Muscle of leg (tissue), 11 donors: ENCODE data around the gene PCYT1A. TPM values are rescaled to one million over a fixed set of nuclear protein-coding genes. Genes with fewer than 3 reads are reported as not detected.
A peak's percentile ranks its signal among the peaks of the same experiment; 100 is the strongest.

Source experiments
- DNase-seq: peaks from one replicate; pipeline ENCODE4 v3.0.0; 2013
- H3K27ac ChIP-seq: one replicate; pipeline ENCODE4 v1.5.1; 2013; ENCODE audit warnings: mild to moderate bottlenecking, low read length, control low read depth
- H3K27me3 ChIP-seq: one replicate; pipeline ENCODE4 v1.6.1; 2013; ENCODE audit warnings: low read length; ENCODE audit not compliant: control insufficient read depth, insufficient read depth
- H3K36me3 ChIP-seq: one replicate; pipeline ENCODE4 v1.6.1; 2013; ENCODE audit warnings: low read length; ENCODE audit not compliant: control insufficient read depth, insufficient read depth
- H3K4me1 ChIP-seq: one replicate; pipeline ENCODE4 v1.6.1; 2013; ENCODE audit warnings: low read length; ENCODE audit not compliant: control insufficient read depth, insufficient read depth
- H3K4me3 ChIP-seq: one replicate; pipeline ENCODE4 v1.5.1; 2013; ENCODE audit warnings: low read length, control low read depth
- H3K9me3 ChIP-seq: replicated peaks from 2 replicates; pipeline ENCODE4 v1.6.1; 2013; ENCODE audit warnings: low read depth, low read length; ENCODE audit not compliant: control insufficient read depth
- WGBS: methylation state at CpG from one replicate; pipeline ENCODE4 v1.1.5; 2013; ENCODE audit warnings: missing lambda C conversion rate; ENCODE audit not compliant: insufficient coverage; 5-methylcytosine and 5-hydroxymethylcytosine counted together
- polyA plus RNA-seq, 8 donors: library from polyadenylated mRNA; unstranded; fragments of 120-200 nt; gene quantifications; one replicate each; pipeline versions ENCODE4 v1.2.1 to v1.2.3, GENCODE V29; 2013; ENCODE audit warnings: inconsistent platforms in 1 of 8, low replicate concordance in 1 of 8; ENCODE audit not compliant: insufficient read length in 8 of 8, insufficient read depth in 1 of 8
- total RNA-seq: library from RNA; stranded (reverse); fragments of 120-200 nt; gene quantifications from one replicate; pipeline ENCODE4 v1.2.4, GENCODE V29; 2013

The PCYT1A gene
- total and polyA plus RNA-seq, 9 donors, result 29.9 to 41.9 (median 37.4) TPM

DNA sequence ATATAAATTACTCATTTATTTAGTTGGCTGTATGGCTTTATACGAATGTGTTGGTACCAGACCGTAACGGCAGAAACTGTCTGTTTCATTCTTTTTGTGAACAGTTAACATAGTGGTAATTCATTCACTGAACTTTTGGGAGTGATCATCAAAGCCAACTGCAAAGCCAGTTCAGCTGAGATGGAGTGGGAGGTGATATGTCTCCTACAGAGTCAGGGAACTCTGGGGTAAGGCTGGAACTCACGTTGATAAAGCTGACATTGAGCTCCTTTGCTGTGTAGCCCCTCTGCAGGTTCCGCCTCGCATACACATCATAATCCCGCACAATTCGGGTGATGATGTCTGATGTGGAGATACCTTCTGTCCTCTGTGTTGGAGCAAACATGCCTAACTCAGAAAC, 45.8 kb downstream of the PCYT1A start:
- no peak for DNase-seq
- Histone ChIP-seq H3K4me1 (no peaks in the 10 kb centered on the region), H3K9me3 (no peaks in the 10 kb centered on the region), H3K27ac (no peak overlapping the region), H3K36me3 (peaks cover 56% of the 10 kb centered on the region), H3K27me3 (no peaks in the 10 kb centered on the region), H3K4me3 (no peak overlapping the region)
- no CpG with 5 or more reads among the region's 8 CpGs for WGBS

DNA sequence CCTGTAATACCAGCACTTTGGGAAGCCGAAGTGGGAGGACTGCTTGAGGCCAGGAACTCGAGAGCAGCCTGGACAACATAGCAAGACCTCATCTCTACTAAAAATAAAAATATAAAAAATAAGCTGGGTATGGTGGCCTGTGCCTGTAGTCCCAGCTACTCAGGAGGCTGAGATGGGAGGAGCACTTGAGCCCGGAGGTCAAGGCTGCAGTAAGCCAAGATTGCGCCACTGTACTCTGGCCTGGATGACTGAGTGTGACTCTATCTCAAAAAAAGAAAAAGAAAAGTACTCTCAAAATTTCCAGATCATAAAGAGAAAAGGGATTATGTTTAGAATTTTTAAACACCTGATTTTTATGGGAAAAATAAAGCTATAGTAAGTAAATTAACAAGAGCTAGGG, 47.1 kb downstream of the PCYT1A start:
- no peaks in the 10 kb centered on the region for H3K27me3 ChIP-seq
- 100% methylated on average over 1 of the region's 4 CpGs for WGBS
- H3K27ac ChIP-seq, result no peak overlapping the region
- H3K4me3 ChIP-seq, result no peak overlapping the region
- no peak for DNase-seq
- H3K4me1 ChIP-seq, result no peaks in the 10 kb centered on the region
- no peaks in the 10 kb centered on the region for H3K9me3 ChIP-seq
- H3K36me3 ChIP-seq, result peaks cover 53% of the 10 kb centered on the region

DNA sequence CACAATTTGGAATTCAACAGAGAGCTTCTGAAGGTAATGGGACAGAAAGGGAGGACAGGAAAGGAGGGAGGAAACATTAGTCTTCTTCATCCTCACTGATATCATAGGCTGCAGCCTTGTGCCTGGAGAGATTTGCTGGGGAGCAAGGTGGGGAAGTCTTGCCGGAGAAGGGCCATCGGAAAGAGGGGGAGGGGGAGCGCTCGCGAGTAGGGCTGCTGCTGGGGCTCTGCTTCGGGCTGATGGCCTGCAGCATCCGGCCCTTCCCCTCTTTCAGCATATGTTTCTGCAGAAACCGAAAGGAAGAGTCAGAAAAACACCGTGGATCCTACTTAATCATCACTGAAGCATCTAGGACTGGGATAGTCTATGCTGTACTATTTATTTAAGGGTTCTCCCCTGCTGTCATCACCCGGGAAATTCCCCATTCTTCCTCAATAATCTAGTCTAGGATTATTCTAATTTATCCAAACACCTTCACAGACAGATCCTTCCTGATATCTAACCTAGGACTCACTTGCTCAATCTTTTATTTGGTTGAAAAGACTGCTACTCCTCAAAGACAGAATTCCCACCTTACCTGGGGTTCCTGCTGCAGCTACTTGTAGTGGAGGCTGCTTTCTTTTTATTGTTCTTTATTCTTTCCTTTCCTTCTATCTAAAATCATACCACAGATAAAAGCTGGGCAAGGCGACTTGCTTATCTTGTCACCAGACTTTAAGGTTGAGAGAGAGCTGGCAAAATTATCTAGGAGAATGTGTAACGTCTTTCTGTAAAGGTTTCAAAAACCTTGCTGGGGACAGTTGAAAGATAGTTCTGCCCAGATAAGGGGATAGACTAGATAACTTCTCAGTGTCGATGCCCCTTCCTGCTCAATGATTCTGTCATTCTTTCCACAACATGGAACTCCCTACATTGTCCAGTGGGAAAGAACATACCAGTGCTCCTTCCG, 48.6 kb downstream of the PCYT1A start:
- Histone ChIP-seq H3K36me3 (peaks cover 50% of the 10 kb centered on the region), H3K9me3 (no peaks in the 10 kb centered on the region), H3K27me3 (no peaks in the 10 kb centered on the region), H3K4me3 (no peak overlapping the region), H3K4me1 (no peaks in the 10 kb centered on the region), H3K27ac (no peak overlapping the region)
- WGBS, result 78% methylated on average over 3 of the region's 14 CpGs
- no peak for DNase-seq

DNA sequence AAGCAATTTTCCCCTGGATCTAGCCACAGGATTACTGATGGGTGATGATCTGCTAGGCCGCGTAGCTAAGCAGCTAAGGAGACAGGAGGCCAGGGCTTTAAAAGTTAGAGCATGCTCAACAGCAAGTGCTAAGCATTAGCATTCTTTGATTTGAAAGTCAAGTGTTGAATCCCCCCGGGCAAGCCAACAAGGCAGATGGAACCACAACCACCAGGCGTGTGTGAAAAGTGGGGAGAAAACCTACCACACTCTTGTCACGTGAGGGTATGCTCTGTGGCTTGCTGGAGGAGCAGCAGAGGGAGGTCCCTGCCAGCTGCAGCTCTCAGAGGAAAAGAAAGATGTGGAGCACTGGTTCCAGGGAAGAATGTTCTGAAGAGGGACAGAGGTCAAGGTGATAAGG, 50.3 kb downstream of the PCYT1A start:
- Histone ChIP-seq H3K4me3 (no peak overlapping the region), H3K9me3 (no peaks in the 10 kb centered on the region), H3K27me3 (no peaks in the 10 kb centered on the region), H3K36me3 (peaks cover 44% of the 10 kb centered on the region), H3K4me1 (no peaks in the 10 kb centered on the region), H3K27ac (no peak overlapping the region)
- 78% methylated on average over 5 of the region's 5 CpGs for WGBS
- DNase-seq, result no peak

DNA sequence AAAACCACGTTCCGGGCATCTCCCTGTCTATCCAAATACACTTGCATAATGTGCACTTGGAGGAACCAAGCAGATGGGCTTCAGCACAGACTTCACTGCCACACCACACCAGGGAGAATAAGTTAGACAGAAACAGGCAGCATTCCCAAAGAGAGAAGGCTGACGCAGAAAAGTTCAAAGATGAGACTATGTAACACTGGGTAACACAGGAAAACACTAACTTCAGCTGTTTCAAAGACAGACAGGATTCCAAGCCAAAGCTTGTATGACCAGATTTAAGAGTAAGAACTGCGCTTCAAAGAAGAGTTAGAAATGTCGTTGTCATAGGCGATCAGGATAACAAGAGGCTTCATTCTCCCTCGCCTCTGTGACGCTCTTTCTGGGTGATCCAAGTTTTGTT, 51.3 kb downstream of the PCYT1A start:
- WGBS, result 84% methylated on average over 3 of the region's 8 CpGs
- H3K27ac ChIP-seq, result no peak overlapping the region

DNA sequence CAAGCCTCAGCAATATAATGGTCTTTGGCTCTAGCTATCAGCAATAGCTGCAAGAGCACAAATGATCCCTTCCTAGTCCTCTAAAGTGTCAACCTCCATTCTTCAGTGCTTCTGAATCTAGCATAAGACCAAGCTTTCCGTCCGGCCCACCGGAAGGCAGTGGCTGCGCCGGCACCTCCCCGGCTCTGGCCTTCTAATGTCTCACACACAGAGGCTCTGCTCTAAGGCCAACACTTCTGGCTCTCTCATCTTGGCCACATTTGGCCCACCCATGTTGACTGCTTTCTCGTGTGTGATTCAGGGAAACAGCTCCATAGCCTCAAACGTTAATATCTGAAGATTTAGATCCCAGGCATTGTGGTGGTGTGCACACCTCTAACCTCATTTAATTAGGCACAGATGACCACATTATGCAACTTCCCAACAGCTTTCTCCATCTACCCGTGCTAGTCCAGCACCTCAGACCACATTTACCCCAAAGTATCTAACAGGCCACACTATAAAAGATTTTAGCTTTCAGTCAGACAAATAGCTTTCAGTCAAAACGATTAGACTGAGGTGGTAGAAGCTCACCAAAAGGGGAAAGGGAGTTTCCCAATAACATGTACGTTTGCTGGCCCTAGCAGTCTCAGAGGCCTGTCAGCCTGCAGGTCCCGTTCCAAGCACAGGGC, 51.9 kb downstream of the PCYT1A start:
- Histone ChIP-seq H3K9me3 (no peaks in the 10 kb centered on the region), H3K36me3 (peaks cover 33% of the 10 kb centered on the region), H3K27me3 (no peaks in the 10 kb centered on the region), H3K4me3 (no peak overlapping the region), H3K27ac (no peak overlapping the region), H3K4me1 (no peaks in the 10 kb centered on the region)
- WGBS, result 50% methylated on average over 9 of the region's 12 CpGs
- peak; percentile 52 for DNase-seq

More for the DNA sequence above, 51.3 kb downstream of the PCYT1A start:
- Histone ChIP-seq H3K9me3 (no peaks in the 10 kb centered on the region), H3K36me3 (peaks cover 35% of the 10 kb centered on the region), H3K4me3 (no peak overlapping the region), H3K4me1 (no peaks in the 10 kb centered on the region), H3K27me3 (no peaks in the 10 kb centered on the region)
- peak; percentile 39 for DNase-seq

GRCh38 chr3:196232882-196233251, 54.7 kb downstream of the PCYT1A start:
- H3K27me3 ChIP-seq, result peaks cover under 1% of the 10 kb centered on the region
- H3K36me3 ChIP-seq, result peaks cover 16% of the 10 kb centered on the region
- H3K27ac ChIP-seq, result no peak overlapping the region
- peaks cover 3% of the 10 kb centered on the region for H3K4me1 ChIP-seq
- no peak for DNase-seq
- no peaks in the 10 kb centered on the region for H3K9me3 ChIP-seq
- H3K4me3 ChIP-seq, result no peak overlapping the region
- 60% methylated on average over 1 of the region's 8 CpGs for WGBS

GRCh38 chr3:196232154-196232881, 55.2 kb downstream of the PCYT1A start:
- Histone ChIP-seq H3K27ac (no peak overlapping the region), H3K36me3 (peaks cover 10% of the 10 kb centered on the region), H3K9me3 (no peaks in the 10 kb centered on the region), H3K27me3 (peaks cover 3% of the 10 kb centered on the region), H3K4me3 (no peak overlapping the region), H3K4me1 (peaks cover 8% of the 10 kb centered on the region)
- 90% methylated on average over 9 of the region's 12 CpGs for WGBS
- DNase-seq, result no peak

- DNase-seq, result no peak
- peaks cover 3% of the 10 kb centered on the region for H3K27me3 ChIP-seq
- H3K9me3 ChIP-seq, result no peaks in the 10 kb centered on the region
- H3K36me3 ChIP-seq, result no peaks in the 10 kb centered on the region
- no peak overlapping the region for H3K27ac ChIP-seq
- H3K4me3 ChIP-seq, result no peak overlapping the region
- WGBS, result 46% methylated on average over 21 of the region's 24 CpGs
- H3K4me1 ChIP-seq, result peaks cover 14% of the 10 kb centered on the region
Measured at GRCh38 chr3:196227629-196228493, 59.7 kb downstream of the PCYT1A start.
